Prostate gland (tissue), 2 donors: ENCODE results near the gene XPNPEP2. TPM values are rescaled to one million over a fixed set of nuclear protein-coding genes. Genes with fewer than 3 reads are reported as not detected.

Experiments used
- DNase-seq: peaks from one replicate; pipeline ENCODE4 v3.0.0-alpha.2; 2019; ENCODE audit warnings: low spot score
- H3K27ac ChIP-seq, 2 donors: fragments of 200-600 bp; sonication (generic); 2 replicates each; pipeline ENCODE4 v1.5.1; 2017 to 2019
- H3K27me3 ChIP-seq: fragments of 200-600 bp; sonication (generic); replicated peaks from 2 replicates; pipeline ENCODE4 v1.5.1; 2019; ENCODE audit not compliant: insufficient read depth
- H3K36me3 ChIP-seq, 2 donors: fragments of 200-600 bp; sonication (generic); 1 replicate in 1 of 2; 2 replicates in 1 of 2; pipeline versions ENCODE4 v1.5.1 to v1.8.1; 2017 to 2019
- H3K4me1 ChIP-seq: fragments of 200-600 bp; sonication (generic); replicated peaks from 2 replicates; pipeline ENCODE4 v1.5.1; 2019
- H3K4me3 ChIP-seq, 2 donors: fragments of 200-600 bp; sonication (generic); 2 replicates each; pipeline ENCODE4 v1.5.1; 2017 to 2019
- H3K9me3 ChIP-seq: fragments of 200-600 bp; sonication (generic); 2 replicates; pipeline ENCODE4 v1.5.1; 2017
- POLR2A ChIP-seq: fragments of 450-650 bp; IDR thresholded peaks from one replicate; pipeline ENCODE4 v1.6.1; 2016; ENCODE audit warnings: antibody characterized with exemption, mild to moderate bottlenecking
- POLR2AphosphoS5 ChIP-seq: sonication (generic); formaldehyde crosslinking; IDR thresholded peaks from one replicate; pipeline ENCODE4 v1.6.1; 2017; ENCODE audit warnings: antibody characterized with exemption
- WGBS: methylation state at CpG from one replicate; pipeline ENCODE4 v1.1.5; 2018; 5-methylcytosine and 5-hydroxymethylcytosine counted together
- intact Hi-C: fragments of 100-400 bp; cut with DNase I; formaldehyde crosslinking; loops from one replicate; pipeline ENCODE4 v1.14.2; 2022
- total RNA-seq, 2 donors: library from RNA; depleted of rRNA; stranded (reverse); fragments of >200 nt; gene quantifications; one replicate each; pipeline ENCODE4 v1.1.0, GENCODE V29; 2016
- TF ChIP-seq, protein P1 (sequence below), 4 experiments: fragments of 200-600 bp in 2 of 4; fragments of 450-650 bp in 2 of 4; sonication (generic) in 2 of 4; IDR thresholded peaks; 1 replicate in 3 of 4; 2 replicates in 1 of 4; pipeline ENCODE4 v1.5.1; 2016 to 2019; ENCODE audit warnings: antibody characterized with exemption in 4 of 4, mild to moderate bottlenecking in 2 of 4, moderate library complexity in 2 of 4

The XPNPEP2 gene
- total RNA-seq, 2 donors from 2014 or later: 0.14 TPM; not detected in 1

DNA sequence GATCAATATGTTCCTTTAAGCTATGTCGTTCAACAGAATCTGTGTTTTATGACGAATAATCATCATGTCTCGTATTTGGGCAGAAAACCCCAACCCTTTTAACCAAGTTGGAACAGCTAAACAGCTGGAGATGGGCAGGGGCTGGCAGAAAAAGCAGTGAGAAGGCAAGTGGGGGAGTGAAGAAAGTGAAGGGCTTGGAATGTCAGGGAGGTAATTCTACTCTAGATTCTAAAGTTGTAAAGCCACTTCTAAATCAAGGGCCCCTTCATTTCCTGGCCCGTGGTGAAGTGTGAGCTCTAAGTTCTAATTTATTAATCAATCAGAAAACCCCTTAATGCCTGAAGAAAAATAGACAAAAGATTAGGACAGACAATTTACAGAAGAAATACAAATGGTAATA is 61.4 kb downstream of the XPNPEP2 start:
- DNase-seq: no peak
- H3K27ac ChIP-seq: no peak overlapping the region
- H3K36me3 ChIP-seq: no peaks in the 10 kb centered on the region
- no peaks in the 10 kb centered on the region for H3K9me3 ChIP-seq
- WGBS: 80% methylated on average over 4 of the region's 4 CpGs
- no peak overlapping the region for H3K4me3 ChIP-seq
- no peaks in the 10 kb centered on the region for H3K27me3 ChIP-seq
- intact Hi-C loops: no loop called here
- TF ChIP-seq, protein P1, sequence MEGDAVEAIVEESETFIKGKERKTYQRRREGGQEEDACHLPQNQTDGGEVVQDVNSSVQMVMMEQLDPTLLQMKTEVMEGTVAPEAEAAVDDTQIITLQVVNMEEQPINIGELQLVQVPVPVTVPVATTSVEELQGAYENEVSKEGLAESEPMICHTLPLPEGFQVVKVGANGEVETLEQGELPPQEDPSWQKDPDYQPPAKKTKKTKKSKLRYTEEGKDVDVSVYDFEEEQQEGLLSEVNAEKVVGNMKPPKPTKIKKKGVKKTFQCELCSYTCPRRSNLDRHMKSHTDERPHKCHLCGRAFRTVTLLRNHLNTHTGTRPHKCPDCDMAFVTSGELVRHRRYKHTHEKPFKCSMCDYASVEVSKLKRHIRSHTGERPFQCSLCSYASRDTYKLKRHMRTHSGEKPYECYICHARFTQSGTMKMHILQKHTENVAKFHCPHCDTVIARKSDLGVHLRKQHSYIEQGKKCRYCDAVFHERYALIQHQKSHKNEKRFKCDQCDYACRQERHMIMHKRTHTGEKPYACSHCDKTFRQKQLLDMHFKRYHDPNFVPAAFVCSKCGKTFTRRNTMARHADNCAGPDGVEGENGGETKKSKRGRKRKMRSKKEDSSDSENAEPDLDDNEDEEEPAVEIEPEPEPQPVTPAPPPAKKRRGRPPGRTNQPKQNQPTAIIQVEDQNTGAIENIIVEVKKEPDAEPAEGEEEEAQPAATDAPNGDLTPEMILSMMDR (IDR thresholded peaks at IDR 0.05): no peak
- no peak for TF ChIP-seq POLR2A
- no peak for TF ChIP-seq POLR2AphosphoS5
- H3K4me1 ChIP-seq: no peaks in the 10 kb centered on the region

DNA sequence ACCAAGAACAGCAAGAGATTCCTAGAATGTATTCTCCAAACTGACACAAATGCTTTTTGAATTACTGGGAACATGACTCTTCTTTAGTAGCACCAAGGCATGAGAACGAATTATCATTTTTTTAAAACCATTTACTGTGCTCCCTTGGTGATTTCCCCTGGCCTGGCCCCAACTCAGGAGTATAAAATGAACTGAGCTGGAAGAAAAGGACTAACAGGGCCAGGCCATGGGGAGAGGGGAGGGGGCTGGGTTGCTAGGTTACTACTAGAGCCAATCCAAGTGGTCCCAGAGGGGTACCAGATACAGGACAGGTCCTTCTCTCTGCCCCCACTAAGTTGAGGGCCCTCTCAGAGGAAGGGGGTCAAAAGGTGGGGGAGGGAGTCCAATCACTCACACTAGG is 64.1 kb downstream of the XPNPEP2 start:
- TF ChIP-seq POLR2A: no peak
- TF ChIP-seq, protein P1 (IDR thresholded peaks at IDR 0.05): no peak
- TF ChIP-seq POLR2AphosphoS5: no peak
- intact Hi-C loops: no loop called here
- WGBS: 0% methylated on average over 1 of the region's 1 CpG

DNA sequence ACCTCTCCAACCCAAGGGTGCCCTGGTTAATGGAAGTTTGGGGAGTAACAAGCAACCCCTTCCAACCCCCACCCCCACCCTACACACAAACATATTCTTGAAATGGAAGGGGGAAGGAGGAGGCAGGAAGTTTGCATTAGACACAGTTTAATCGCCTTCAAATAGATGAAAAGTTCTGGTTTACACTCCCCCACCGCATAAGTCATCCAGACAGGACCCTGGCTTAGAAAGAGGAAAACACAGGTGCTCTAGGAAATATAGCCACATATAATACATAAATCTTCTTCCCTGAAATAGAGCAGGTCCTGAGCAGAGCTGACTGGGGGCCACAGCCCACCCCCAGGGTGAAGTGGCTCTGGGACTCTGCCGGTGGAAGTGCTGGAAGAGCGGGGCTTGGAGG is 66.0 kb downstream of the XPNPEP2 start:
- intact Hi-C loops: no loop called here
- Histone ChIP-seq H3K9me3 (no peaks in the 10 kb centered on the region), H3K4me3 (no peak overlapping the region), H3K36me3 (no peaks in the 10 kb centered on the region), H3K27ac (no peak overlapping the region), H3K4me1 (no peaks in the 10 kb centered on the region), H3K27me3 (no peaks in the 10 kb centered on the region)
- WGBS: 86% methylated on average over 4 of the region's 4 CpGs
- TF ChIP-seq POLR2AphosphoS5 (no peak), POLR2A (no peak)
- TF ChIP-seq, protein P1 (IDR thresholded peaks at IDR 0.05): no peak
- no peak for DNase-seq

More for the DNA sequence above, 64.1 kb downstream of the XPNPEP2 start:
- Histone ChIP-seq H3K27me3 (no peaks in the 10 kb centered on the region), H3K4me3 (no peak overlapping the region), H3K4me1 (no peaks in the 10 kb centered on the region), H3K27ac (no peak overlapping the region), H3K9me3 (no peaks in the 10 kb centered on the region), H3K36me3 (no peaks in the 10 kb centered on the region)
- DNase-seq: no peak

DNA sequence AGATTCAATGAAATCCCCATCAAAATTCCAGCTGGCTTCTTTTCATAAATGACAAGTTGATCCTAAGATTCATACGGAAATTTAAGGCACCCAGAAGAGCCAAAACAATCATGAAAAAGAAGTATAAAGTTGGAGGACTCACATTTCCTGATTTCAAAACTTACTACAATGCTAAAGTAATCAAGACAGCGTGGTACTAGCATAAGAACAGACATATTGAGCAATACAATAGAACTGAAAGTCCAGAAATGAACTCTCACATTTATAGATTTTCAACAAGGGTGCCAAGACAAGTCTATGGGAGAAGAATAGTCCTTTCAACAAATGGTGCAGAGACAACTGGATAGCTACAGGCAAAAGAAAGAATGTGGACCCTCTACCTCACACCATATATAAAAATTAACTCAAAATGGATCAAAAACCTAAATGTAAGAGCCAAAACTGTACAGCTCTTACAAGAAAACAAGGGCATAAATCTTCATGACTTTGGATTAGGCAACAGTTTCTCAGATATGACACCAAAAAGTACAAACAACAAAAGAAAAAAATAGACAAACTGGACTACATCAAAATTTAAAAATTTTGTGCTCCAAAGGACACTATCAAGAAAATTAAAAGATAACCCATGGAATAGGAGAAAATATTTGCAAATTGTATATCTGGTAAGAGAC is 69.5 kb downstream of the XPNPEP2 start:
- WGBS: 43% methylated on average over 2 of the region's 2 CpGs
- TF ChIP-seq, protein P1 (IDR thresholded peaks at IDR 0.05): no peak
- no peak for TF ChIP-seq POLR2AphosphoS5
- intact Hi-C loops: no loop called here
- Histone ChIP-seq H3K36me3 (no peaks in the 10 kb centered on the region), H3K4me3 (no peak overlapping the region), H3K4me1 (no peaks in the 10 kb centered on the region), H3K27me3 (no peaks in the 10 kb centered on the region), H3K9me3 (no peaks in the 10 kb centered on the region), H3K27ac (no peak overlapping the region)
- no peak for DNase-seq
